GM12878 (cell line): ENCODE results near the gene SMIM5.

ENCODE experiments used
- POLR2A ChIP-seq: IDR thresholded peaks from 2 replicates; pipeline ENCODE4 v1.6.1; 2011; ENCODE audit warnings: low read depth, mild to moderate bottlenecking, low read length
- REST ChIP-seq: IDR thresholded peaks from 2 replicates; pipeline ENCODE4 v1.6.1; 2012; ENCODE audit warnings: mild to moderate bottlenecking, low read depth, low read length

- TF ChIP-seq POLR2A (no peak), REST (no peak)
These were observed at the start of gene SMIM5 for GRCh38 chr17:75632863-75633485.
